Fibroblast of lung (primary cell): ENCODE data around the gene WNT4. TPM values are rescaled to one million over a fixed set of nuclear protein-coding genes. Genes with fewer than 3 reads are reported as not detected.

Experiments
- DNase-seq, 2 donors: peaks; one replicate each; pipeline versions ENCODE4 v3.0.0 to v3.0.0-alpha.2; 2010; ENCODE audit warnings: low read depth in 2 of 2
- H2AFZ ChIP-seq: 2 replicates; pipeline ENCODE4 v1.5.1; 2012; ENCODE audit warnings: low read length, control low read depth, inconsistent platforms
- H3K27ac ChIP-seq: 2 replicates; pipeline ENCODE4 v1.5.1; 2011; ENCODE audit warnings: low read length, control low read depth; ENCODE audit not compliant: insufficient read depth
- H3K27me3 ChIP-seq: 2 replicates; pipeline ENCODE4 v1.5.1; 2011; ENCODE audit warnings: mild to moderate bottlenecking, low read length; ENCODE audit not compliant: control insufficient read depth, insufficient read depth
- H3K36me3 ChIP-seq: 2 replicates; pipeline ENCODE4 v1.5.1; 2011; ENCODE audit warnings: low read length; ENCODE audit not compliant: control insufficient read depth, insufficient read depth
- H3K4me1 ChIP-seq: 2 replicates; pipeline ENCODE4 v1.5.1; 2011; ENCODE audit warnings: low read length; ENCODE audit not compliant: control insufficient read depth, insufficient read depth; ENCODE audit errors: extremely low read depth
- H3K4me2 ChIP-seq: 2 replicates; pipeline ENCODE4 v1.5.1; 2011; ENCODE audit warnings: low read length, control low read depth; ENCODE audit not compliant: insufficient read depth; ENCODE audit errors: extremely low read depth
- H3K4me3 ChIP-seq, 4 experiments: fragments of 200-600 bp in 1 of 4; sonication (generic) in 1 of 4; replicated peaks in 1 of 4; 2 replicates each; pipeline ENCODE4 v1.5.1; 2011 to 2016; ENCODE audit warnings: low read length in 4 of 4, low read depth in 3 of 4, mild to moderate bottlenecking in 3 of 4, control low read depth in 2 of 4, inconsistent platforms in 1 of 4, mixed read lengths in 1 of 4; ENCODE audit not compliant: insufficient read depth in 1 of 4; ENCODE audit errors: control extremely low read depth in 1 of 4
- H3K79me2 ChIP-seq: 2 replicates; pipeline ENCODE4 v1.5.1; 2012; ENCODE audit warnings: mild to moderate bottlenecking, low read length, inconsistent platforms; ENCODE audit not compliant: control insufficient read depth, insufficient read depth
- H3K9ac ChIP-seq: 2 replicates; pipeline ENCODE4 v1.5.1; 2011; ENCODE audit warnings: mild to moderate bottlenecking, low read length, control low read depth; ENCODE audit not compliant: insufficient read depth
- H3K9me3 ChIP-seq: 2 replicates; pipeline ENCODE4 v1.5.1; 2012; ENCODE audit warnings: low read depth, low read length; ENCODE audit not compliant: control insufficient read depth, insufficient read depth
- H4K20me1 ChIP-seq: 2 replicates; pipeline ENCODE4 v1.5.1; 2011; ENCODE audit warnings: low read length; ENCODE audit not compliant: control insufficient read depth, insufficient read depth; ENCODE audit errors: extremely low read depth
- EZH2 ChIP-seq: IDR thresholded peaks from 2 replicates; pipeline ENCODE4 v1.5.1; 2012; ENCODE audit warnings: low read length, control low read depth, mild to moderate bottlenecking; ENCODE audit errors: missing control alignments
- polyA plus RNA-seq, 2 donors: library from polyadenylated mRNA; depleted of rRNA in 1 of 2; stranded (reverse) in 1 of 2; unstranded in 1 of 2; fragments of >200 nt; gene quantifications; 2 replicates each; pipeline ENCODE4 v1.2.1, GENCODE V29; 2011 to 2012; ENCODE audit warnings: missing spikeins in 1 of 2
- total RNA-seq: library from RNA; depleted of rRNA; stranded (reverse); fragments of >200 nt; gene quantifications from 2 replicates; pipeline ENCODE4 v1.2.1, GENCODE V29; 2014
- TF ChIP-seq, protein P1 (sequence below), 2 donors: IDR thresholded peaks in 1 of 2; conservative IDR thresholded peaks in 1 of 2; 1 replicate in 1 of 2; 2 replicates in 1 of 2; pipeline ENCODE4 v1.5.1; 2011 to 2012; ENCODE audit warnings: low read length in 2 of 2, control low read depth in 1 of 2, inconsistent platforms in 1 of 2, low read depth in 1 of 2, mild to moderate bottlenecking in 1 of 2

The WNT4 gene
- total and polyA plus RNA-seq, 2 donors (not counting 1 experiment from before 2014, with no cell fraction given), result under 0.01 TPM; not detected in 1

DNA sequence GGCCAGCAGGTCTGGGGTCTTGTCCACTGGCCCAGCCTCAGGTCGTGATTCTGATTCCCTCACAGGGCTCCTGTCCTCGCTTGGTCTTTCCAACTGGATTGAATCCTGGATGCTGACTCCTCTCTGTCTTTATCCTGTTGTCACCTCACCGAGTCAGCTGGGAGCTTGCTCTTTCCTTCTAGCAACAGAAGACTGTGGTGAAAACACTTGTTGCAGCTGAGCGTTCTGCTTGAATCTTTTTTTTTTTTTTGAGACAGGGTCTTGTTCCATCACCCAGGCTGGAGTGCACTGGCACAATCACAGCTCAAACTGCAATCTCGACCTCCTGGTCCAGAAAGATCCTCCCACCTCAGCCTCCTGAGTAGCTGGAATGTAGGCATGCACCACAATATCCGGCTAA, 8.0 kb upstream of the WNT4 start:
- DNase-seq, result no peak
- Histone ChIP-seq H3K79me2 (no peaks in the 10 kb centered on the region), H3K9ac (no peak overlapping the region), H3K4me3 (no peak overlapping the region), H3K36me3 (no peaks in the 10 kb centered on the region), H3K9me3 (no peaks in the 10 kb centered on the region), H4K20me1 (no peaks in the 10 kb centered on the region), H3K4me2 (no peak overlapping the region), H3K4me1 (no peaks in the 10 kb centered on the region), H3K27me3 (peaks cover 5% of the 10 kb centered on the region), H3K27ac (no peak overlapping the region), H2AFZ (no peak overlapping the region)
- TF ChIP-seq, protein P1, sequence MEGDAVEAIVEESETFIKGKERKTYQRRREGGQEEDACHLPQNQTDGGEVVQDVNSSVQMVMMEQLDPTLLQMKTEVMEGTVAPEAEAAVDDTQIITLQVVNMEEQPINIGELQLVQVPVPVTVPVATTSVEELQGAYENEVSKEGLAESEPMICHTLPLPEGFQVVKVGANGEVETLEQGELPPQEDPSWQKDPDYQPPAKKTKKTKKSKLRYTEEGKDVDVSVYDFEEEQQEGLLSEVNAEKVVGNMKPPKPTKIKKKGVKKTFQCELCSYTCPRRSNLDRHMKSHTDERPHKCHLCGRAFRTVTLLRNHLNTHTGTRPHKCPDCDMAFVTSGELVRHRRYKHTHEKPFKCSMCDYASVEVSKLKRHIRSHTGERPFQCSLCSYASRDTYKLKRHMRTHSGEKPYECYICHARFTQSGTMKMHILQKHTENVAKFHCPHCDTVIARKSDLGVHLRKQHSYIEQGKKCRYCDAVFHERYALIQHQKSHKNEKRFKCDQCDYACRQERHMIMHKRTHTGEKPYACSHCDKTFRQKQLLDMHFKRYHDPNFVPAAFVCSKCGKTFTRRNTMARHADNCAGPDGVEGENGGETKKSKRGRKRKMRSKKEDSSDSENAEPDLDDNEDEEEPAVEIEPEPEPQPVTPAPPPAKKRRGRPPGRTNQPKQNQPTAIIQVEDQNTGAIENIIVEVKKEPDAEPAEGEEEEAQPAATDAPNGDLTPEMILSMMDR (conservative IDR thresholded peaks at IDR 0.05 in 1 of 2, IDR thresholded peaks at IDR 0.05 in 1 of 2; ENCODE audit: low read depth in 1 of 2, low read length in 2 of 2), result no peak
- no peak for TF ChIP-seq EZH2

DNA sequence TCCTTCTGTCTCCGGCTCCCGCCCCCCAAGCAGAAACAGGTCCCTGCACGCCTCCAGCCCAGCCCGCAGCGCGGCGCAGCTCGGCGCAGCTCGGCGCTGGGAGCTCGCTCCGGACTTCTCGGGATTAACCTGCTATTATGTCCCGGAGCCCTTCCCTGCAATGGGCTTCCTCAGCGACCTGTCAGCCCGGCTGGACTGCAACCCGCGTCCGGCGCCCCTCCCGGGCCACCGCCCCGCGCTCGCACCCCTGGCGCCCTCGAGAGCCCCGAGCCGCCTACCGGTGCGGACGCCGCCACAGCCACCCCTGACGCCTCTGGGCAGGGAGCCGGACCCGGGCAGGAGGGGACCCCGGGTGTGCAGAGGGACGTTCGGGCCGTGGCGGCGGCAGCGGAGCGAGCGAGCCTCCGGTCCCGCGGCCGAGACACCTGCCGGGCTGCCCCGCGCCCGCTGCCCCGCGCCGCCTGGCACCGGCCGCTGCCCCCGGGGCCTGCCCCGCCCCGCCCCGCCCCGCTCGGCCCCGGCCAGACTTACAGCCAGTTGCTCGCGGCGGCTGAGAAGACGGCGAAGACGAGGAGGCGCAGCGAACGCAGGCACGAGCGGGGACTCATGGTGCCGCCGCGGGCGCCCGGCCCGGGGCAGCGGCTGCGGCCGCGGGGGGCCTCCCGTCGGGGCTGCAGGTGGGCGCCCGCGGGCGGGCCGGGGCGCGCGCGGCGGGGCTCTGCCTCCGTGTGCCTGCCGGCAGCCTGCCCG, 407 bp downstream of the WNT4 start:
- TF ChIP-seq EZH2, result no peak
- TF ChIP-seq, protein P1 (conservative IDR thresholded peaks at IDR 0.05 in 1 of 2, IDR thresholded peaks at IDR 0.05 in 1 of 2; ENCODE audit: low read depth in 1 of 2, low read length in 2 of 2), result no peak
- H3K9me3 ChIP-seq, result no peaks in the 10 kb centered on the region
- H3K4me1 ChIP-seq, result no peaks in the 10 kb centered on the region
- no peaks in the 10 kb centered on the region for H3K79me2 ChIP-seq
- H4K20me1 ChIP-seq, result no peaks in the 10 kb centered on the region
- no peak overlapping the region for H2AFZ ChIP-seq
- H3K4me2 ChIP-seq, result peak overlapping the region; percentile 71
- peak in 1 of 2 donors; percentile 19 for DNase-seq
- H3K9ac ChIP-seq, result no peak overlapping the region
- H3K27me3 ChIP-seq, result peaks cover 43% of the 10 kb centered on the region
- H3K36me3 ChIP-seq, result no peaks in the 10 kb centered on the region
- no peak overlapping the region for H3K27ac ChIP-seq
- H3K4me3 ChIP-seq, result peak overlapping the region in 1 of 4 experiments; percentile 39

DNA sequence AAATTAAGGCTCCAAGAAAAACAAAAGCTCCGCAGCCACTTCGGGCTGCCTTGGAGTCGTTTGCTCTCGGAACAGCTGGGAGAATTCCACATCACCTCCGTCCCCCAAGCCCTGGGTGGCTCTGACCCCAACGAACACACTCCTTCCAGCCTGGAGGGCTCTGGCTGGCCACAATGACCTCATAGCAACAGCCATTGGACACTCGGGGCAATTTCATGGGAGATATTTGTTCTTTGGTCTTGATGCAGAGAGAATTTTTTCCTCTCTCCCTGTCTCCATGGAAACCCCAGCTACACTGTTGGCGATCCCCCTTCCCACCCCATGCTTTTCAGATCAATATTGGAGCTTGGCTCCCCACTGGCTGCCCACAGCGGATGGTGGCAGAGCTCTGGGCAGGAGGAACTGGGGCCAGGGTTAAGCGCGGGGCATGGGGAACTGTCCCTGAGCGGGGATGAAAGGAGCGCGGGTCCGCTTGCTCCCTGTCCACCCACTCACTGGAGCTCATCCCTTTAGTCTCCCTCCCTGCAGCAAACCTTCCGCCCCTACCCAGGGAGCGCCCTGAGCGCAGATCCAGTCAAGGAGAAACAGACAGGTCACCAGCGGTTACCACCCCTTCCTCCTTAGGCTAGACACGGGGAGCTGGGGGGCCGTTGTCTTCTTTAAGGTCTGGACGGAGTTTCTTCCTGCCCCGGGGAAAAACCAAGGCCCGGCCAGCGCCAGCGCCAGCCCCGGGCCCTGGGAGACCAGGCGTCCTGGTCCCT, 1.2 kb downstream of the WNT4 start:
- peak overlapping the region; percentile 71 for H3K4me2 ChIP-seq
- DNase-seq, result no peak

More for the DNA sequence above, 1.2 kb downstream of the WNT4 start:
- Histone ChIP-seq H3K9ac (no peak overlapping the region), H4K20me1 (no peaks in the 10 kb centered on the region), H3K79me2 (no peaks in the 10 kb centered on the region), H3K27me3 (peaks cover 43% of the 10 kb centered on the region), H3K36me3 (no peaks in the 10 kb centered on the region), H3K9me3 (no peaks in the 10 kb centered on the region), H3K4me3 (no peak overlapping the region), H3K27ac (no peak overlapping the region), H3K4me1 (no peaks in the 10 kb centered on the region), H2AFZ (no peak overlapping the region)
- TF ChIP-seq, protein P1 (conservative IDR thresholded peaks at IDR 0.05 in 1 of 2, IDR thresholded peaks at IDR 0.05 in 1 of 2; ENCODE audit: low read depth in 1 of 2, low read length in 2 of 2), result no peak
- peak; percentile 93 for TF ChIP-seq EZH2
